ENCODE measurements around the gene OVCA2. TPM values are rescaled to one million over a fixed set of nuclear protein-coding genes. Genes with fewer than 3 reads are reported as not detected.

OVCA2 gene
- total RNA-seq, 1 donor from 2014 or later = 21.4 TPM

DNA sequence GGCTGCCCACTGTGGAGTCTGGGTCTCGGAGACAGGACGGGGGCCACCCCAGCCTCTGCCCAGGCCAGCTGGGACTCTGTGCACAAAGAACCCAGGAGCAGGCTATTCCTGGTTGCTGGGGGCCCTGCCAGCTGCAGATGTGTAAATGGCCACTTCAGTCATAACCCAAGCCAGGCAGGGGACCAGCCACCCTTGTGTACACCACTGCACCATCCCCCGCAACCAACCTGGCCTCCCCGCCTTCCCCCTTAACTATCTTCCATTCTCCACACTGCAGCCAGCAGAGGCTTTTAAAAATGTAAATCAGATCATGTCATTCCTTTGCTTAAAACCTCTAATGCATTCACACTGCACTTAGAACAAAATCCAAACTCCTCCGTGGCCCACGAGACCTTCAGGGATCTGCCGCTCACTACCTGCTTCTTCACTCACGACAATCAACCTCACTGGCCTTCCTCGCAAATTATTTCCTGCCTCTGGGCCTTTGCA, 45.0 kb upstream of the OVCA2 start:
- Histone ChIP-seq H3K27ac (no peak overlapping the region), H3K4me3 (no peak overlapping the region), H3K36me3 (no peaks in the 10 kb centered on the region), H3K27me3 (no peaks in the 10 kb centered on the region), H3K9me3 (no peaks in the 10 kb centered on the region), H3K4me1 (peaks cover 19% of the 10 kb centered on the region)
- TF ChIP-seq, protein P1, sequence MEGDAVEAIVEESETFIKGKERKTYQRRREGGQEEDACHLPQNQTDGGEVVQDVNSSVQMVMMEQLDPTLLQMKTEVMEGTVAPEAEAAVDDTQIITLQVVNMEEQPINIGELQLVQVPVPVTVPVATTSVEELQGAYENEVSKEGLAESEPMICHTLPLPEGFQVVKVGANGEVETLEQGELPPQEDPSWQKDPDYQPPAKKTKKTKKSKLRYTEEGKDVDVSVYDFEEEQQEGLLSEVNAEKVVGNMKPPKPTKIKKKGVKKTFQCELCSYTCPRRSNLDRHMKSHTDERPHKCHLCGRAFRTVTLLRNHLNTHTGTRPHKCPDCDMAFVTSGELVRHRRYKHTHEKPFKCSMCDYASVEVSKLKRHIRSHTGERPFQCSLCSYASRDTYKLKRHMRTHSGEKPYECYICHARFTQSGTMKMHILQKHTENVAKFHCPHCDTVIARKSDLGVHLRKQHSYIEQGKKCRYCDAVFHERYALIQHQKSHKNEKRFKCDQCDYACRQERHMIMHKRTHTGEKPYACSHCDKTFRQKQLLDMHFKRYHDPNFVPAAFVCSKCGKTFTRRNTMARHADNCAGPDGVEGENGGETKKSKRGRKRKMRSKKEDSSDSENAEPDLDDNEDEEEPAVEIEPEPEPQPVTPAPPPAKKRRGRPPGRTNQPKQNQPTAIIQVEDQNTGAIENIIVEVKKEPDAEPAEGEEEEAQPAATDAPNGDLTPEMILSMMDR (IDR thresholded peaks at IDR 0.05) = no peak
- intact Hi-C loops (cut with DNase I) = no loop called here
- DNase-seq = no peak
- ATAC-seq = no peak

DNA sequence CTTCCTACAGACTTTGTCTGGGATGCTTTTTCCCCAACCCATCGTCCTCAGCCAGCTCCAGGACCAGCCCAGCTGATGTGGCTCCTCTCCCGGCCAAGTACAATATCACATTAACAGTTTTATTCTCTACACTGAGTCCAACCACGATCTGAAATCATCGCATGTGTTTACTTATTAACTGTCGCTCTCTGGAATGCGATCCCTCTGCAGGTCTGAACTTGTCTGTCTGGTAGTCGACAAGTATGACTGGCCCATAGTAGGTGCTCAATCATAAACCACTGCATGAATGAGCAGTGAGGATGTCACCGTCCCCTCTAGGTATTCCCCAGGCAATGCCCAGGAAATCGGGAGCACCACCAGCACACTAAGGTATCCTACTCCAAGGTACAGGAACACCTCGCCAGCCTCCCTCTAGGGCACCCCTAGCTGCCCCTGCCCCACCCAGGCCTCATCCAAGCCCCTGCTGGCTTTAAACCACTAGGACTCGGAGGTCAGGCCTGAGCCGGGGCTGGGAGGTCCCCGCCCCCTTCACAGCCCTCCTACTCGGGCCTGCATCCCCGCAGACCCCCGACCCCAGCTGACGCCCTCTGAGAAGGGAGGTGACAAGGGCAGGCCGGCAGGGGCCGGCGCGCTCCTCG, 44.4 kb upstream of the OVCA2 start:
- H3K4me1 ChIP-seq = peaks cover 19% of the 10 kb centered on the region
- ATAC-seq (peak; percentile 9), DNase-seq (no peak)
- peak overlapping the region; percentile 45 for H3K4me3 ChIP-seq
- H3K36me3 ChIP-seq = no peaks in the 10 kb centered on the region
- peak overlapping the region; percentile 60 for H3K27ac ChIP-seq
- no peaks in the 10 kb centered on the region for H3K27me3 ChIP-seq
- intact Hi-C loops (cut with DNase I) = no loop called here
- TF ChIP-seq, protein P1 (IDR thresholded peaks at IDR 0.05) = no peak
- no peaks in the 10 kb centered on the region for H3K9me3 ChIP-seq

DNA sequence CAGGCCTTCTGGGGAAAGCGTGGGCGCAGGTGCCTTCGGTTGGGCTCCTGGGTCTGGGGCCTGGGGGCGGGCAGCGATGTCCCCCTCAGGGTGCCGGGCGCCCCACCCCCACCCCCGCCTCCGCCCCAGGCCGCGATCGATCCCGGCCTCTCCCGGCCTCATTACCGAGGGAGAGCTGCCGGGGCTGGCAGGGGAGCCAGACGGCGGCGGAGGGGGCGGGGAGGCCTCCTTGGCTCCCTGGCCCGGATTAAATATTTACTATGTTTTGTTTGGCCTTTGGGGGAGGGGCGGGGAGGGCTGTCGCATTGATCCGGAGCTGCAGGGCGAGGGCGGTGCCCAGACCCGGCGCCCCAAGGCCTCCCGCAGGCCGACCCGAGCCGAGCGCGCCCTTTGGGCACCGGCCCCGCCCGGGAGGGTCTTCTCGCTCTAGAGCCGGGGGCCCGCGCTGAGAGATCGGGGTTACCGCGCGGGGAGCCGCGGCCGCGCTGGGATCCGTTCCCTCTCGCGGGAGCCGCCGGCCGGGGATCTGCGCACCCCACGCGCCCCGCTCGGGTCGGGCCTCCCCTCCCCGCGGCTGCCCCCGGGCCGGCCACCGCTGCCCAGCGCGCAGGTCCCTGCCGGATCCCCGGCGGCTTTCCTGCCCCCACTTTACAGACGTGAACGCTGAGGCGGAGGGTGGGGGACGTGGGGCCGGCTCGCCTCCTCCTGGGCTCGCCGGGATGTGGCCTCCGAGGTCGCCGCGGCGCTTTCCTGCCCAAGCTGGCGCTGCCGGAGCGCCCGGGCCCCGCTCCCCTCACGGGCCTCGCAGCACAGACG, 43.7 kb upstream of the OVCA2 start:
- H3K9me3 ChIP-seq = no peaks in the 10 kb centered on the region
- H3K27me3 ChIP-seq = no peaks in the 10 kb centered on the region
- TF ChIP-seq, protein P1 (IDR thresholded peaks at IDR 0.05) = no peak
- peak overlapping the region; percentile 60 for H3K27ac ChIP-seq
- no peaks in the 10 kb centered on the region for H3K36me3 ChIP-seq
- peak overlapping the region; percentile 45 for H3K4me3 ChIP-seq
- intact Hi-C loops (cut with DNase I) = no loop called here
- DNase-seq = peak; percentile 86
- peak; percentile 72 for ATAC-seq
- peaks cover 19% of the 10 kb centered on the region for H3K4me1 ChIP-seq

DNA sequence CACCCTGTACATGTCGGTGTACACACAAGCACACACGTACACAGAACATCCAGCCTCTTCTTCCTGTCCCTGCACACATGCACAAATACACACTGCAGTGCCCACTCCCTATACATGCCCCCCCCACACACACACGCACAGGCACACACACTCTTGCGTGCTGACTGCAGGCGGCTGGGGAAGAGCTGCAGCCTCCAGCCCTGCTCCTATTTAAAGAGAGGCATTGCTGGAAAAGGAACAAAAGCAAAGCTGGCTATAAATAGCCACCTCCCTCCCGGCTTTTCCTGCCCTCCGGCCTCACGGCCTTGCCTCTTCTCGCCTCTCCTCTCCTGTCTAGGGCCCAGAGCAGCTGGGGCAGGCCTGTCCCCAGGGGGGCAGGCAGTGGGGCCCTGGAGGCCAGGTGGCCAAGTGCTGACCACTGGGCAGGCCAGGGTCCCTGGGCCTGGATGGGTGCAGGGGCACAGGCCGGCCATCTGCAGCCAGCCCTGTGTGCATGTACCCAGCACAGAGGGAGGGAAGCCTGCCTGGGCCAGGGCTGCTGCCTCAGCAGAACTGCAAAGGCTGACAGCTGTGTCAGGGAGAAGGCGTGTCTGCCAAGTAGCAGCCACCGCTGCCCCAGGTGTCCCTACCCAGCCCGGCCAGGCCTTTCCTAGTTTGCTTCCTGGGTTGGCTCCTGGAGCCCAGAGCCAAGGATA, 42.1 kb upstream of the OVCA2 start:
- Histone ChIP-seq H3K4me3 (no peak overlapping the region), H3K27ac (peak overlapping the region; percentile 20), H3K4me1 (peaks cover 19% of the 10 kb centered on the region), H3K9me3 (no peaks in the 10 kb centered on the region), H3K36me3 (no peaks in the 10 kb centered on the region), H3K27me3 (no peaks in the 10 kb centered on the region)
- TF ChIP-seq, protein P1 (IDR thresholded peaks at IDR 0.05) = no peak
- intact Hi-C loops (cut with DNase I) = no loop called here
- DNase-seq (peak; percentile 74), ATAC-seq (peak; percentile 65)

DNA sequence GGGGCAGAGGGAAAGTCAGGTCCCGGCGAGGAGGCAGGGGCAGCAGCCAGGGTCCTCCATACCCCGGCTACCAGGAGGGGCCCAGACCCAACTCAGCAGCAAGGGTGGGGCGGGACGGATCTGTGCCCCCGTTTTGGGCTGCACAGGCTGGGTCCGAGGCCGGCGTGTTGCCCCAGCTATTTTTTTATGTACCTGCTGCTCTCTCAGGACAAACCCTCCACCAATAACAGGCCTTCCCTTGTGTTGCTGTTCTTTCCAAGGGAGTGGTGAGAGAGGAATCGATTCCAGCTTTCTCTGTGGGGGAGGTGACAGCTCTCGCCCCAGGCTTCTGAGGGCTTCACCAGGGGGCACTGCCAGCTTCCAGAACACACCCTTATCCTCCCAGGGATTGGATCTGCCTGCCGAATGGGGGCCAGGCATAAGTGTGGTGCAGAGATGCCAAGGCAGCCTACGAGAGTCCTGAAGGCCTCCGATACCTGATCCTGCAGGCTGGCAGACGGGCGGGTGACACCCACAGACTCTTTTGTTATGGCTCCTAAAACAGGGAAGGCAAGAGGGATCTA, 39.0 kb upstream of the OVCA2 start:
- TF ChIP-seq, protein P1 (IDR thresholded peaks at IDR 0.05) = no peak
- Histone ChIP-seq H3K4me1 (peaks cover 15% of the 10 kb centered on the region), H3K9me3 (no peaks in the 10 kb centered on the region), H3K4me3 (no peak overlapping the region), H3K27ac (no peak overlapping the region), H3K36me3 (no peaks in the 10 kb centered on the region), H3K27me3 (no peaks in the 10 kb centered on the region)
- ATAC-seq = no peak
- intact Hi-C loops (cut with DNase I) = no loop called here
- no peak for DNase-seq
